T-helper 22 cell (primary cell): ENCODE data around the gene DPPA4.

Experiments
- DNase-seq: peaks from one replicate; pipeline ENCODE4 v3.0.0-alpha.2; 2020; ENCODE audit warnings: low read depth

DPPA4 gene

GRCh38 chr3:109338322-109338721 is 976 bp upstream of the DPPA4 start:
- DNase-seq: no peak

- DNase-seq: no peak
Measured at GRCh38 chr3:109336291-109336861, 970 bp downstream of the DPPA4 start.

DNA sequence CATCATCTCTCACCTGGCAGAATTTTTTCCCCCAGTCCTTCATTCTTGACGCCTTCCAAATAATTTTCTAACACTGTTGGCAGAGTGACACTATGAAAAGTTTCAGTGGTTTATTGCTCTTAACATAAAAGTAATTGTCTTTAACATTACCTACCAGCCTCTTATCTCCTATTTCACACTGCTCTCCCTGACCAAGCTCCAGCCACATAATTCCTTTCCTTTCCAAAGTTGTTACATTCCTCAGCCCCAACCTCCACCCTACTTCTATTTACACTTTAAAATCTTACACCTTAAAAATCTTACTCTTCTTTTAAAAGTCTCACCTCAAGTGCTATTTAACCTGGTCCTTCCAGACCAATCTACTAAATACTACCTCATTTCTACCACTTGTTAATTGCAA is 2.8 kb downstream of the DPPA4 start:
- DNase-seq: no peak

- no peak for DNase-seq
Measured at GRCh38 chr3:109331692-109332091, 5.7 kb downstream of the DPPA4 start.

DNA sequence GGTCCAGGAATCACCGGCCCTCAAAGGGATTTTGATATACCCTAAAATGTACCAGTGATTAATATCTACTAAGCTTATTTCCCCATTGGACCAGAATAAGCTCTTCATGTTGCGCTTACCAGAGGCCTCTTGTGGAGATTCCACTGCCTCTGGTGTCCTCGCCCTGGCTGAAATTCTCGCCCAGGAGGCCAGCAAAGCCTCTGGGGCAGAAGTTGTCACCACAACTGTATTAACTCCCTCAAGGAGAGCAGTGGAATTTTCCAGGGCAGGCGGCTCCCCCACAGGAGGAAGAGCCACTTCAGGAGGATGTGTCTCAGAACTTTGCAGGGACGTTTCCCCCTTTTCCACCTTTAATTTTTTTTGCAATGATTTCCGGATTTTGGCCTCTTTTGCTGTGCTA is 6.9 kb downstream of the DPPA4 start:
- DNase-seq: no peak

DNA sequence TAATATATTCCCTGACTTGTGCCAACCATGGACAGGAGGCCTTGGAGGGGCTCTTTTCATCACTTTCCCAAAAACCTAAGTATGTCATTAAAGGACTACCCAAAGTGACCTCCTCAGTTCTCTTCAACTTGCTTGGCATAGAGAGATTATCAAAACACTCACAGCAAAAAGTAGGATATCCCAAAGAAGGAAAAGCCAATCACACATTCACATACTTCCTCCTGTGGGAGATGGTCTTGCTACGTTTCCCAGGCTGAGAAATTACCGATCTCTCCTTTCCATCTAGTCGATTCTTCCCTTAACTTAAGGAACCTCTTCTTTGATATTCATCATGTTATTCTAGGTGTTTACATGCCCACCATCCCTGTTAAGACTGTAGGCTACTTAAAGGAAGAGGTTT is 9.1 kb downstream of the DPPA4 start:
- no peak for DNase-seq

DNA sequence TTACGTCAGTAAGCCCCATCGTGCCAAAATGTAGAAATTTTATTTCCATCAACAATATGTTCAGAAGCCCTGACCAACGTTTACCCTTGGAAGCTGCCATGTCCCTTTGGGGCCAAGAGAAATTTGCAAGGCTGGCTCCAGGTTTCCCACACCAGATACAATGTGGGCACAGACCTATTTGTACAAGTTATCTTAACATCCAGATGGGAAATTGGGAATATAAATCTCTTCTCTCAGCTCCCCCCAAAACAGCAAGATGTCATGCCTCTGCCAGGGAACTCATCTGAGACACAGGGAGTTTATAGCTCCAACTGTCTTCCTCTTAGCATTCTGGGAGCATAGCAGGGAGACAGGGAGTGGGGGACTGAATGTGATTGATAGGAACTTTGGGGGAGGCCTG is 11.7 kb downstream of the DPPA4 start:
- DNase-seq: no peak

GRCh38 chr3:109325109-109325508 is 12.2 kb downstream of the DPPA4 start:
- no peak for DNase-seq

GRCh38 chr3:109316162-109316730 is 21.1 kb downstream of the DPPA4 start, which contains the start of gene DPPA2:
Gene DPPA2, minus strand, starts transcription at chr3:109316517. Its CDS starts 1,975 bp downstream, at chr3:109314542.
- DNase-seq: no peak

DNA sequence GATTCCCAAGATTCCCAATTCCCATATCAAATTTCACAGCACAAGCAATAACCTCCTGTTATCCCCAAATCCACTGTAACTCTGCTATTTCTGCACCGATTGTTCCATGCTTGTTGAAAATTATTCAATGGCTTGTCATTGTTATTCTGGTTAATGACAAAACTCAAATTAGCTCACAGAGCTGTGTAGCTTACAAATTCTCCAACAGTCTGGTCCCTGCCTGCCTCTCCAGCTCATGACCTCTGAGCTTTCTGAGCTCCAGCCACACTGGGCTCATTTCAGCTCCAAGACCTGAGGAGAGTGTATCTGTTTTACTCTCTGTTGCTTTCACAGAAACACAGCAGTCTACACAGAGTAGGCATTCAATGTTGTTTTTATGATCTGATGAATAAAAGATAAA is 24.3 kb downstream of the DPPA4 start:
- DNase-seq: no peak

DNA sequence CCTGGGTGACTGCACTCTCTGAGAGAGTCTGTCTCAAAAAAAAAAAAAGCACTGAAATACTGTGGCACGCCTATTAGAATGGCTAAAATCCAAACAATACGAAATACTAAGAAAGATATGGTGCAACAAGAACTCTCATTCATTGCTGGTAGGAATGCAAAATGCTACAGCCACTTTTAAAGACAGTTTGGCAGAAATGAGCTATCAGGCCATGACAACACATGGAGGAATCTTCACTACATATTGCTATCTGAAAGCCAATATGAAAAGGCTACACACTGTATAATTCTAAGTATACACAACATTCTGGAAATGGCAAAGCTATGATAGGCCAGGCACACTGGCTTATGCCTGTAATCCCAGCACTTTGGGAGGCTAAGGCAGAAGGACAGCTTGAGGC is 39.9 kb downstream of the DPPA4 start:
- DNase-seq: no peak

- no peak for DNase-seq
Measured at GRCh38 chr3:109284071-109284470, 53.3 kb downstream of the DPPA4 start.

DNA sequence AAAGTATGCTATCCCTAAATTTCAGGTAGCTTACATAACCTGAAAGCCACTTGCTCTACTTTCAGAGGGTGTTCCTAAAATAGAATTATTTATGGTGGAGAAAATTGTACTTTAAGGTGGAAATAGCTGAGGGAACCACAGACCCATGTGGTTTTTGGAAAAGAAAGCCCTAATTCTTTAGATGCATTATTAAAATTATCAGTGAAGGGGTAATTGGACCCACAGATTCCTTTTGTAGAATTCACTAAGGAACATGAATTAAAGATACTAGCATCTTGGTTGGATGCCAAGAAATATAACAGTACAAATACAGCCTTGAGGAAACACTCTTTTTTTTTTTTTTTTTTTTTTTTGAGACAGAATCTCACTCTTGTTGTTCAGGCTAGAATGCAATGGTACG is 58.8 kb downstream of the DPPA4 start:
- DNase-seq: no peak

DNA sequence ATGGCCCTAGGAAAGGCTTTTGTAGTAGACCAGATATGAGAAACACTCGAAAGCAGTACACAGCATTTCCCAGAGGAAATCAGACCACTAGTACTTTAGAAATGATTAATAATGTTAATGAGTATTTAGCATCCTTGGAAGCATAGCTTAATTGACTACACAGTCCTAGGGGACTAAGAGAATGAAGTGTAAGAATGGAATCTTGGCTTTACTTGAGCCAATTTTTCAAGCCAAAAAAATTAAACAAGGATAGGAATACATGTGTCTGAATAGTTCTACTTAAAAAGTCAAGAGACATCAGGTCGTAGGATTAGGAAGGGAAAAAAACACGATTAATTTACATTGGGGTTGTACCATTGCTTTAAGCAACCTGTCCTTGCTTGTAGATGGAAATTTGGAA is 59.2 kb downstream of the DPPA4 start:
- no peak for DNase-seq
